Measurements from ENCODE around the gene MYLK. TPM values are rescaled to one million over a fixed set of nuclear protein-coding genes. Genes with fewer than 3 reads are reported as not detected.

The MYLK gene
- polyA plus RNA-seq, 3 donors, result 0.35 to 1.3 (median 0.51) TPM

GRCh38 chr3:123837858-123838257 is 46.3 kb downstream of the MYLK start:
- Mint-ChIP-seq H3K36me3 (no peaks in the 10 kb centered on the region), H3K4me3 (no peak overlapping the region), H3K27me3 (ENCODE audit: low read depth in 3 of 3) (no peaks in the 10 kb centered on the region), H3K27ac (no peak overlapping the region), H3K9me3 (peaks cover 0 to 21% (median 14%) of the 10 kb centered on the region in 7 donors), H3K4me1 (peaks cover 3% of the 10 kb centered on the region)
- Histone ChIP-seq H3K4me2 (replicated peaks; ENCODE audit: extremely low read depth, low read length, poor library complexity, severe bottlenecking) (no peak overlapping the region), H3K36me3 (replicated peaks in 1 of 2; ENCODE audit: control insufficient read depth in 1 of 2, insufficient read depth in 2 of 2, low read length in 2 of 2) (no peaks in the 10 kb centered on the region), H2AFZ (ENCODE audit: insufficient read depth, low read depth, low read length, poor library complexity, severe bottlenecking) (no peak overlapping the region), H4K20me1 (ENCODE audit: insufficient read depth, low read length) (no peaks in the 10 kb centered on the region), H3K4me3 (replicated peaks in 1 of 3; ENCODE audit: low read depth in 2 of 3, low read length in 3 of 3) (no peak overlapping the region), H3K4me1 (ENCODE audit: control insufficient read depth in 1 of 2, insufficient read depth in 2 of 2, low read length in 2 of 2) (no peaks in the 10 kb centered on the region), H3K9me3 (replicated peaks in 1 of 2; ENCODE audit: control insufficient read depth in 1 of 2, insufficient read depth in 1 of 2, low read length in 2 of 2) (peaks cover 2 to 3% of the 10 kb centered on the region in 2 donors), H3K79me2 (ENCODE audit: insufficient read depth, low read length) (no peaks in the 10 kb centered on the region), H3K27ac (ENCODE audit: low read depth in 1 of 2, low read length in 2 of 2) (no peak overlapping the region), H3K9ac (ENCODE audit: insufficient read depth, low read length, poor library complexity, severe bottlenecking) (no peak overlapping the region), H3K27me3 (ENCODE audit: control insufficient read depth in 2 of 2, insufficient read depth in 2 of 2, low read length in 2 of 2) (no peaks in the 10 kb centered on the region)
- DNase-seq, result no peak
- TF ChIP-seq, protein P1, sequence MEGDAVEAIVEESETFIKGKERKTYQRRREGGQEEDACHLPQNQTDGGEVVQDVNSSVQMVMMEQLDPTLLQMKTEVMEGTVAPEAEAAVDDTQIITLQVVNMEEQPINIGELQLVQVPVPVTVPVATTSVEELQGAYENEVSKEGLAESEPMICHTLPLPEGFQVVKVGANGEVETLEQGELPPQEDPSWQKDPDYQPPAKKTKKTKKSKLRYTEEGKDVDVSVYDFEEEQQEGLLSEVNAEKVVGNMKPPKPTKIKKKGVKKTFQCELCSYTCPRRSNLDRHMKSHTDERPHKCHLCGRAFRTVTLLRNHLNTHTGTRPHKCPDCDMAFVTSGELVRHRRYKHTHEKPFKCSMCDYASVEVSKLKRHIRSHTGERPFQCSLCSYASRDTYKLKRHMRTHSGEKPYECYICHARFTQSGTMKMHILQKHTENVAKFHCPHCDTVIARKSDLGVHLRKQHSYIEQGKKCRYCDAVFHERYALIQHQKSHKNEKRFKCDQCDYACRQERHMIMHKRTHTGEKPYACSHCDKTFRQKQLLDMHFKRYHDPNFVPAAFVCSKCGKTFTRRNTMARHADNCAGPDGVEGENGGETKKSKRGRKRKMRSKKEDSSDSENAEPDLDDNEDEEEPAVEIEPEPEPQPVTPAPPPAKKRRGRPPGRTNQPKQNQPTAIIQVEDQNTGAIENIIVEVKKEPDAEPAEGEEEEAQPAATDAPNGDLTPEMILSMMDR (IDR thresholded peaks at IDR 0.05), result no peak
- intact Hi-C loops (cut with micrococcal nuclease), result no loop called here

DNA sequence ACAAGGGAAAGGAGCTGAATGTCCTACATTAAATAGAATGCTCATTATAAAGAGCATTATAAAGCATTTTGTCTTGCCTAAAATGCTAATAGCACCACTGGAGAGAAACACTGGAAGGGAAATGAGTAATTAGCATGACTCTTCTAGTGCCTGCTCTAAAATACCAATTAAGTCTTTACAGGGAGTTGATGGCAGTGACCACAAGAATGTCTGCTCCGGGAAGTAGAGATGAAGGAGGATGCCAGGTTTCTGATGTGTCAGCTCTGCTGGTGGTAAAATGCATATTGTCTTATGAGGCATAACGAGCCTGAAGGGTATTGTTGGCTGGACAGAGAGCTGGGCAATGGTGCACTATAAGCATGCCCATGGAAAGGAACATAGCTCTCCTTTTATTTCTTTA is 49.5 kb downstream of the MYLK start:
- H3K79me2 ChIP-seq (ENCODE audit: insufficient read depth, low read length), result no peaks in the 10 kb centered on the region

More for the DNA sequence above, 49.5 kb downstream of the MYLK start:
- no peak overlapping the region for H3K4me3 ChIP-seq (replicated peaks in 1 of 3; ENCODE audit: low read depth in 2 of 3, low read length in 3 of 3)
- H3K9me3 ChIP-seq (replicated peaks in 1 of 2; ENCODE audit: control insufficient read depth in 1 of 2, insufficient read depth in 1 of 2, low read length in 2 of 2), result no peaks in the 10 kb centered on the region
- H3K27me3 ChIP-seq (ENCODE audit: control insufficient read depth in 2 of 2, insufficient read depth in 2 of 2, low read length in 2 of 2), result no peaks in the 10 kb centered on the region
- TF ChIP-seq, protein P1 (IDR thresholded peaks at IDR 0.05), result no peak
- H3K4me2 ChIP-seq (replicated peaks; ENCODE audit: extremely low read depth, low read length, poor library complexity, severe bottlenecking), result no peak overlapping the region
- Mint-ChIP-seq H3K36me3 (no peaks in the 10 kb centered on the region), H3K4me1 (peaks cover 3% of the 10 kb centered on the region), H3K4me3 (no peak overlapping the region), H3K27ac (no peak overlapping the region), H3K9me3 (peaks cover 2 to 16% (median 10%) of the 10 kb centered on the region in 7 donors), H3K27me3 (ENCODE audit: low read depth in 3 of 3) (no peaks in the 10 kb centered on the region)
- no peaks in the 10 kb centered on the region for H3K4me1 ChIP-seq (ENCODE audit: control insufficient read depth in 1 of 2, insufficient read depth in 2 of 2, low read length in 2 of 2)
- H3K27ac ChIP-seq (ENCODE audit: low read depth in 1 of 2, low read length in 2 of 2), result no peak overlapping the region
- no peaks in the 10 kb centered on the region for H4K20me1 ChIP-seq (ENCODE audit: insufficient read depth, low read length)
- no peak overlapping the region for H2AFZ ChIP-seq (ENCODE audit: insufficient read depth, low read depth, low read length, poor library complexity, severe bottlenecking)
- no peak for DNase-seq
- intact Hi-C loops (cut with micrococcal nuclease), result no loop called here
- H3K9ac ChIP-seq (ENCODE audit: insufficient read depth, low read length, poor library complexity, severe bottlenecking), result no peak overlapping the region
- no peaks in the 10 kb centered on the region for H3K36me3 ChIP-seq (replicated peaks in 1 of 2; ENCODE audit: control insufficient read depth in 1 of 2, insufficient read depth in 2 of 2, low read length in 2 of 2)
- 67% methylated on average over 1 of the region's 2 CpGs for WGBS (ENCODE audit: insufficient coverage)

Measured in CD14-positive monocyte (primary cell).